SK-N-SH (cell line): ENCODE results near the gene HACE1. TPM values are rescaled to one million over a fixed set of nuclear protein-coding genes. Genes with fewer than 3 reads are reported as not detected.

Source experiments
- CTCF ChIA-PET: fragments of 300-600, 350-600 bp; formaldehyde crosslinking; extraction: SDS; loops from one replicate; lab custom pipeline; 2021; lab: Yijun Ruan, JAX
- POLR2A ChIA-PET: fragments of 350-600 bp; sonication (Branson Sonifier 250); formaldehyde crosslinking; extraction: SDS; loops from one replicate; lab custom pipeline; 2020; ENCODE audit warnings: antibody characterized with exemption, inconsistent platforms; lab: Yijun Ruan, JAX
- DNase-seq: peaks from one replicate; pipeline ENCODE4 v3.0.0; 2012
- H2AFZ ChIP-seq: fragments of 200-600 bp; sonication (generic); 2 replicates; pipeline ENCODE4 v1.8.1; 2016; ENCODE audit warnings: antibody characterized with exemption, mild to moderate bottlenecking, low read depth
- H3F3A ChIP-seq: fragments of 200-600 bp; sonication (generic); replicated peaks from 2 replicates; pipeline ENCODE3; 2016; ENCODE audit warnings: antibody characterized with exemption, mild to moderate bottlenecking; ENCODE audit not compliant: insufficient read depth
- H3K27ac ChIP-seq, 2 experiments: fragments of 200-500 bp in 1 of 2; fragments of 200-600 bp in 1 of 2; sonication (Bioruptor generic) in 1 of 2; sonication (generic), shearing (Covaris generic) in 1 of 2; 2 replicates each; pipeline versions ENCODE4 v1.5.1 to v1.6.1; 2014 to 2016; ENCODE audit warnings: low read depth in 2 of 2, inconsistent platforms in 1 of 2, low read length in 1 of 2, mild to moderate bottlenecking in 1 of 2, mixed read lengths in 1 of 2
- H3K27me3 ChIP-seq: fragments of 200-600 bp; sonication (generic), shearing (Covaris generic); 2 replicates; pipeline ENCODE4 v1.6.1; 2016; ENCODE audit warnings: mixed run types; ENCODE audit not compliant: insufficient read depth
- H3K36me3 ChIP-seq, 2 experiments: fragments of 200-500 bp in 1 of 2; fragments of 200-600 bp in 1 of 2; sonication (Bioruptor generic) in 1 of 2; sonication (generic) in 1 of 2; replicated peaks in 1 of 2; 2 replicates each; pipeline versions ENCODE3 to v1.5.1; 2014 to 2016; ENCODE audit warnings: low read length in 1 of 2, mild to moderate bottlenecking in 1 of 2; ENCODE audit not compliant: insufficient read depth in 2 of 2, control insufficient read depth in 1 of 2
- H3K4me1 ChIP-seq, 2 experiments: fragments of 200-500 bp in 1 of 2; fragments of 200-600 bp in 1 of 2; sonication (Bioruptor generic) in 1 of 2; sonication (generic), shearing (Covaris generic) in 1 of 2; 2 replicates each; pipeline versions ENCODE4 v1.5.1 to v1.6.1; 2014 to 2016; ENCODE audit warnings: low read depth in 1 of 2, low read length in 1 of 2, mixed run types in 1 of 2; ENCODE audit not compliant: insufficient read depth in 2 of 2, control insufficient read depth in 1 of 2
- H3K4me2 ChIP-seq: fragments of 200-600 bp; sonication (generic), shearing (Covaris generic); 2 replicates; pipeline ENCODE4 v1.6.1; 2017; ENCODE audit warnings: mixed run types
- H3K4me3 ChIP-seq, 2 experiments: fragments of 200-500 bp in 1 of 2; fragments of 200-600 bp in 1 of 2; sonication (Bioruptor generic) in 1 of 2; sonication (generic), shearing (Covaris generic) in 1 of 2; 2 replicates each; pipeline versions ENCODE4 v1.5.1 to v1.8.1; 2014 to 2016; ENCODE audit warnings: low read depth in 2 of 2, inconsistent platforms in 1 of 2, low read length in 1 of 2, mild to moderate bottlenecking in 1 of 2, mixed read lengths in 1 of 2, moderate library complexity in 1 of 2
- H3K79me2 ChIP-seq: fragments of 200-600 bp; sonication (generic); 2 replicates; pipeline ENCODE4 v1.8.1; 2017; ENCODE audit warnings: mild to moderate bottlenecking; ENCODE audit not compliant: insufficient read depth
- H3K9ac ChIP-seq: fragments of 200-600 bp; sonication (generic); 2 replicates; pipeline ENCODE4 v1.6.1; 2017; ENCODE audit warnings: mixed run types
- H3K9me2 ChIP-seq: fragments of 200-600 bp; sonication (generic); 2 replicates; pipeline ENCODE4 v1.6.1; 2017; ENCODE audit warnings: mixed run types
- H3K9me3 ChIP-seq: fragments of 200-600 bp; sonication (generic); 2 replicates; pipeline ENCODE4 v1.6.1; 2017; ENCODE audit warnings: mixed run types, mild to moderate bottlenecking, moderate library complexity
- H4K20me1 ChIP-seq: fragments of 200-600 bp; sonication (generic); 2 replicates; pipeline ENCODE4 v1.6.1; 2017; ENCODE audit warnings: mild to moderate bottlenecking, mixed run types; ENCODE audit not compliant: insufficient read depth
- NFIC ChIP-seq: IDR thresholded peaks from 2 replicates; pipeline ENCODE4 v1.4.0; 2012; ENCODE audit warnings: borderline replicate concordance
- POLR2AphosphoS5 ChIP-seq: IDR thresholded peaks from 2 replicates; pipeline ENCODE4 v1.6.1; 2012; ENCODE audit warnings: low read depth, low read length
- RAD21 ChIP-seq: IDR thresholded peaks from 2 replicates; pipeline ENCODE4 v1.6.1; 2012; ENCODE audit warnings: mild to moderate bottlenecking, low read length
- RXRA ChIP-seq: IDR thresholded peaks from 2 replicates; pipeline ENCODE4 v1.4.0; 2012; ENCODE audit warnings: low read depth, mild to moderate bottlenecking, borderline replicate concordance
- SIN3A ChIP-seq: IDR thresholded peaks from 2 replicates; pipeline ENCODE4 v1.6.1; 2012; ENCODE audit warnings: low read depth, mild to moderate bottlenecking, low read length, moderate library complexity, borderline replicate concordance
- SMC3 ChIP-seq: IDR thresholded peaks from 2 replicates; pipeline ENCODE4 v1.6.1; 2012; ENCODE audit warnings: low read depth, low read length, improper control_type of control experiment
- WGBS: methylation state at CpG from one replicate; pipeline ENCODE4 v1.1.6; 2017; ENCODE audit warnings: low lambda C conversion rate; 5-methylcytosine and 5-hydroxymethylcytosine counted together
- polyA plus RNA-seq, 3 experiments: library from polyadenylated mRNA; depleted of rRNA; stranded (reverse); fragments of >200 nt; gene quantifications; 2 replicates each; pipeline ENCODE4 v1.2.3, GENCODE V29; 2012
- TF ChIP-seq, protein P1 (sequence below): fragments of 200-600 bp; sonication (generic); IDR thresholded peaks from 2 replicates; pipeline ENCODE4 v1.6.1; 2017; ENCODE audit warnings: antibody characterized with exemption, mild to moderate bottlenecking, moderate library complexity
- TF ChIP-seq, protein P2 (sequence below): fragments of 150-350 bp; IDR thresholded peaks from 2 replicates; pipeline ENCODE4 v1.6.1; 2016; ENCODE audit warnings: mild to moderate bottlenecking, low read depth, low read length
- TF ChIP-seq, protein P3 (sequence below): IDR thresholded peaks from 2 replicates; pipeline ENCODE4 v1.6.1; 2012; ENCODE audit warnings: mild to moderate bottlenecking, low read depth, low read length, moderate library complexity

Gene HACE1
- polyA plus RNA-seq, 1 of the 3 experiments (the other 2 are of a cell fraction) = 6.2 TPM

DNA sequence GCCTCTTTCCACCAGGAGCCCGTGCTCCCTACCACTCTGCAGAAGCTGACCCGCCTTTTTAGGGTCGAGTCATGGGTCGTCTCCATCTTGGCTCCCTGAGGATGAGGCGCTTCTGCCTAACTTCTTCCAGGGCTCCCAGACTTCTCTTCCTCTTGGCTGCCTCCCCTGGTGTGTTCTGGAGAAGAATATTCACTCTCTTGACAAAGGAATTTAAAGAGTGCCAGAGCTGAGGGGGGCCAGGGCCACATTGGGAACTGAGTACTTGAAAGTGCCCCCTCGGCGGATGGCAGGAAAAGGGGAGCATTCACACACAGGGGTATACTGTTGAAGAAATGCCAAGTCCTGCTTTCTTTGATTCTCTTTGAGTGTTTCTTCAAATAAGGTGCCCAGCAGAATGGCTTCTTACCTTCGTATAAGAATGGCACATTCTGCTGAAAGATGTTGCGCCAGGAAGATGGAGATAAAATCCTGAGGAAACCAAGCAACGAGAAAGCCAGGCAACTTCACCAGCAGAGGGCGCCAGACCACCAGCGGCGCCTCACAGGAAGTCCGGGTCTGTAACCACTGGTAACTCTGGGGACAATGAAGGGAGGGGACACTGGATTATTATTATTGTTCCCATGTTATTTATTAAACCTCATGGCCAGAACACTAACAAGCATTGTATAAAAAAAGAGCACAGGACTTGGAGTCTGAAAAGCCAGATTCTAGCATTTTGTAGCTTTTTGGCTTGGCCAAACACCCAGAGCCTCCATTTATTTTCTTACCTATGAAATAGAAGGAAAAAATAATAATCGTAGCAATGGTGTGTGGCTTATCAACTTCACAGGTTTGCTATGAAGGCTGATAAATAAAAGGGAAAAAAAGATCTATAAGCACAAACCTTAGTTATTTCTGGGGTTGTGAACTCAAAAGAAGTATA lies 176.7 kb downstream of the HACE1 start:
- DNase-seq = peak; percentile 52
- ChIA-PET POLR2A (no interaction called here), CTCF (interaction anchor here (0.6 to 2.1 kb wide), 12 partner anchors 10 to 395 kb away, joined by 3 to 9 read pairs (median 3); no protein-coding TSS in a partner anchor)
- no peaks in the 10 kb centered on the region for H3K9me3 ChIP-seq
- no peak overlapping the region for H3K27ac ChIP-seq
- no peaks in the 10 kb centered on the region for H3K9me2 ChIP-seq
- no peak overlapping the region for H3K9ac ChIP-seq
- H3K4me3 ChIP-seq = peak overlapping the region in 1 of 2 experiments; percentile 46; a peak in 1 of 4 replicates
- H2AFZ ChIP-seq = no peak overlapping the region
- peaks cover 0 to 12% of the 10 kb centered on the region in 2 experiments; a peak in 2 of 4 replicates for H3K4me1 ChIP-seq
- no peak overlapping the region for H3K4me2 ChIP-seq
- no peaks in the 10 kb centered on the region for H3K36me3 ChIP-seq
- H4K20me1 ChIP-seq = no peaks in the 10 kb centered on the region
- H3F3A ChIP-seq = no peaks in the 10 kb centered on the region
- no peak for TF ChIP-seq NFIC
- TF ChIP-seq POLR2AphosphoS5 = no peak
- no peak for TF ChIP-seq RXRA
- TF ChIP-seq RAD21 = peak; percentile 67
- TF ChIP-seq, protein P1, sequence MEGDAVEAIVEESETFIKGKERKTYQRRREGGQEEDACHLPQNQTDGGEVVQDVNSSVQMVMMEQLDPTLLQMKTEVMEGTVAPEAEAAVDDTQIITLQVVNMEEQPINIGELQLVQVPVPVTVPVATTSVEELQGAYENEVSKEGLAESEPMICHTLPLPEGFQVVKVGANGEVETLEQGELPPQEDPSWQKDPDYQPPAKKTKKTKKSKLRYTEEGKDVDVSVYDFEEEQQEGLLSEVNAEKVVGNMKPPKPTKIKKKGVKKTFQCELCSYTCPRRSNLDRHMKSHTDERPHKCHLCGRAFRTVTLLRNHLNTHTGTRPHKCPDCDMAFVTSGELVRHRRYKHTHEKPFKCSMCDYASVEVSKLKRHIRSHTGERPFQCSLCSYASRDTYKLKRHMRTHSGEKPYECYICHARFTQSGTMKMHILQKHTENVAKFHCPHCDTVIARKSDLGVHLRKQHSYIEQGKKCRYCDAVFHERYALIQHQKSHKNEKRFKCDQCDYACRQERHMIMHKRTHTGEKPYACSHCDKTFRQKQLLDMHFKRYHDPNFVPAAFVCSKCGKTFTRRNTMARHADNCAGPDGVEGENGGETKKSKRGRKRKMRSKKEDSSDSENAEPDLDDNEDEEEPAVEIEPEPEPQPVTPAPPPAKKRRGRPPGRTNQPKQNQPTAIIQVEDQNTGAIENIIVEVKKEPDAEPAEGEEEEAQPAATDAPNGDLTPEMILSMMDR = peak; percentile 73
- TF ChIP-seq, protein P2, sequence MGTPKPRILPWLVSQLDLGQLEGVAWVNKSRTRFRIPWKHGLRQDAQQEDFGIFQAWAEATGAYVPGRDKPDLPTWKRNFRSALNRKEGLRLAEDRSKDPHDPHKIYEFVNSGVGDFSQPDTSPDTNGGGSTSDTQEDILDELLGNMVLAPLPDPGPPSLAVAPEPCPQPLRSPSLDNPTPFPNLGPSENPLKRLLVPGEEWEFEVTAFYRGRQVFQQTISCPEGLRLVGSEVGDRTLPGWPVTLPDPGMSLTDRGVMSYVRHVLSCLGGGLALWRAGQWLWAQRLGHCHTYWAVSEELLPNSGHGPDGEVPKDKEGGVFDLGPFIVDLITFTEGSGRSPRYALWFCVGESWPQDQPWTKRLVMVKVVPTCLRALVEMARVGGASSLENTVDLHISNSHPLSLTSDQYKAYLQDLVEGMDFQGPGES = no peak
- TF ChIP-seq SMC3 = peak; percentile 57
- TF ChIP-seq, protein P3, sequence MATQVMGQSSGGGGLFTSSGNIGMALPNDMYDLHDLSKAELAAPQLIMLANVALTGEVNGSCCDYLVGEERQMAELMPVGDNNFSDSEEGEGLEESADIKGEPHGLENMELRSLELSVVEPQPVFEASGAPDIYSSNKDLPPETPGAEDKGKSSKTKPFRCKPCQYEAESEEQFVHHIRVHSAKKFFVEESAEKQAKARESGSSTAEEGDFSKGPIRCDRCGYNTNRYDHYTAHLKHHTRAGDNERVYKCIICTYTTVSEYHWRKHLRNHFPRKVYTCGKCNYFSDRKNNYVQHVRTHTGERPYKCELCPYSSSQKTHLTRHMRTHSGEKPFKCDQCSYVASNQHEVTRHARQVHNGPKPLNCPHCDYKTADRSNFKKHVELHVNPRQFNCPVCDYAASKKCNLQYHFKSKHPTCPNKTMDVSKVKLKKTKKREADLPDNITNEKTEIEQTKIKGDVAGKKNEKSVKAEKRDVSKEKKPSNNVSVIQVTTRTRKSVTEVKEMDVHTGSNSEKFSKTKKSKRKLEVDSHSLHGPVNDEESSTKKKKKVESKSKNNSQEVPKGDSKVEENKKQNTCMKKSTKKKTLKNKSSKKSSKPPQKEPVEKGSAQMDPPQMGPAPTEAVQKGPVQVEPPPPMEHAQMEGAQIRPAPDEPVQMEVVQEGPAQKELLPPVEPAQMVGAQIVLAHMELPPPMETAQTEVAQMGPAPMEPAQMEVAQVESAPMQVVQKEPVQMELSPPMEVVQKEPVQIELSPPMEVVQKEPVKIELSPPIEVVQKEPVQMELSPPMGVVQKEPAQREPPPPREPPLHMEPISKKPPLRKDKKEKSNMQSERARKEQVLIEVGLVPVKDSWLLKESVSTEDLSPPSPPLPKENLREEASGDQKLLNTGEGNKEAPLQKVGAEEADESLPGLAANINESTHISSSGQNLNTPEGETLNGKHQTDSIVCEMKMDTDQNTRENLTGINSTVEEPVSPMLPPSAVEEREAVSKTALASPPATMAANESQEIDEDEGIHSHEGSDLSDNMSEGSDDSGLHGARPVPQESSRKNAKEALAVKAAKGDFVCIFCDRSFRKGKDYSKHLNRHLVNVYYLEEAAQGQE = no peak
- no peak for TF ChIP-seq SIN3A
- no peaks in the 10 kb centered on the region for H3K79me2 ChIP-seq
- 79% methylated on average over 15 of the region's 15 CpGs for WGBS
- no peaks in the 10 kb centered on the region for H3K27me3 ChIP-seq
